ENCODE results near the gene PGAP3. TPM values are rescaled to one million over a fixed set of nuclear protein-coding genes. Genes with fewer than 3 reads are reported as not detected.

The PGAP3 gene
- total RNA-seq, 1 experiment from 2014 or later = 29.0 TPM

GRCh38 chr17:39626171-39627046 lies 61.4 kb downstream of the PGAP3 start, which contains the start of gene PPP1R1B:
PPP1R1B (plus strand) TSS chr17:39626952; CDS start chr17:39627393, 441 bp downstream.
- Mint-ChIP-seq H3K27me3 (ENCODE audit: low read depth) (peaks cover 68% of the 10 kb centered on the region), H3K4me1 (peaks cover 56 to 74% of the 10 kb centered on the region in 2 experiments), H3K36me3 (ENCODE audit: insufficient read depth in 1 of 3, low read depth in 3 of 3) (no peaks in the 10 kb centered on the region; a peak in 1 of 7 replicates), H3K9me3 (no peaks in the 10 kb centered on the region; a peak in 1 of 5 replicates), H3K4me3 (peak within 1 kb of the TSS; percentile 75 to 96), H3K27ac (no peak within 1 kb of the TSS)
- Histone ChIP-seq H3K79me1 (ENCODE audit: insufficient read depth, low read depth, low read length, poor library complexity, severe bottlenecking) (no peaks in the 10 kb centered on the region), H2BK12ac (ENCODE audit: insufficient read length, low read depth, low read length) (no peak within 1 kb of the TSS), H3K9me3 (ENCODE audit: control insufficient read depth, low read depth, low read length) (no peaks in the 10 kb centered on the region), H3K4me1 (ENCODE audit: insufficient read depth, low read length) (peaks cover 11% of the 10 kb centered on the region; the same call in 1 of the 2 replicates), H2BK120ac (ENCODE audit: low read depth, low read length, poor library complexity, severe bottlenecking) (no peak within 1 kb of the TSS), H4K20me1 (ENCODE audit: control insufficient read depth, insufficient read depth, insufficient read length) (no peaks in the 10 kb centered on the region), H3K23ac (ENCODE audit: insufficient read length, low read depth, low read length) (no peak within 1 kb of the TSS), H3K27me3 (ENCODE audit: insufficient read depth, low read length) (peaks cover 13% of the 10 kb centered on the region; the same call in 1 of the 2 replicates), H2AK5ac (ENCODE audit: insufficient read length, low read length) (no peak within 1 kb of the TSS), H2BK20ac (ENCODE audit: low read depth, low read length, poor library complexity, severe bottlenecking) (no peak within 1 kb of the TSS), H3K4ac (ENCODE audit: low read depth, low read length) (no peak within 1 kb of the TSS), H3K23me2 (ENCODE audit: insufficient read length, low read depth, low read length, poor library complexity, severe bottlenecking) (peaks cover 13% of the 10 kb centered on the region), H3T11ph (ENCODE audit: low read length) (no peak within 1 kb of the TSS), H3K27ac (ENCODE audit: insufficient read length, low read depth, low read length) (no peak within 1 kb of the TSS), H3K14ac (ENCODE audit: insufficient read depth, low read length) (no peak within 1 kb of the TSS), H2BK15ac (ENCODE audit: low read depth, low read length) (no peak within 1 kb of the TSS), H4K91ac (ENCODE audit: insufficient read length, low read depth, low read length) (no peak within 1 kb of the TSS), H3K9ac (ENCODE audit: extremely low read depth, insufficient read length, low read length) (no peak within 1 kb of the TSS), H2AFZ (ENCODE audit: low read length) (no peak within 1 kb of the TSS), H4K8ac (replicated peaks; ENCODE audit: insufficient read length, low read depth, low read length) (no peak within 1 kb of the TSS), H3K18ac (ENCODE audit: insufficient read length, low read depth, low read length) (no peak within 1 kb of the TSS), H3K4me2 (ENCODE audit: insufficient read depth, insufficient read length, low read length) (peak within 1 kb of the TSS; percentile 58), H3K79me2 (ENCODE audit: insufficient read depth, low read length) (no peaks in the 10 kb centered on the region), H3K56ac (ENCODE audit: insufficient read length, low read depth, low read length) (no peak within 1 kb of the TSS), H4K5ac (ENCODE audit: insufficient read length, low read depth, low read length) (no peak within 1 kb of the TSS), H2BK5ac (ENCODE audit: insufficient read length, low read length) (no peak within 1 kb of the TSS)
- peak; percentile 66 for DNase-seq
- WGBS (ENCODE audit: extremely low coverage, insufficient read length, low lambda C conversion rate) = no CpG with 5 or more reads among the region's 29 CpGs
- TF ChIP-seq CTCF (conservative IDR thresholded peaks at IDR 0.05) = no peak
